Kidney glomerular epithelial cell (primary cell): ENCODE results near the gene RNF19B.
A peak's percentile ranks its signal among the peaks of the same experiment; 100 is the strongest.
"Not testable (repeated sequence)": the region's sequence is repeated elsewhere in the genome, so short reads cannot be mapped to it uniquely, and the experiment has no call there.

Experiments used
- DNase-seq: peaks from one replicate; lab custom pipeline; 2025; lab: John Stamatoyannopoulos, UW

RNF19B gene

GRCh38 chr1:32964461-32965250 lies at the start of gene RNF19B:
Gene RNF19B, minus strand, starts transcription at chr1:32964809. Its CDS starts 124 bp downstream, at chr1:32964685.
- peak; percentile 92 for DNase-seq

- DNase-seq = no peak
Observed at GRCh38 chr1:33013791-33014190, 49.2 kb upstream of the RNF19B start.

- no peak for DNase-seq
Observed at GRCh38 chr1:33012165-33012564, 47.6 kb upstream of the RNF19B start.

- DNase-seq = no peak
Observed at GRCh38 chr1:33010932-33011731, 46.5 kb upstream of the RNF19B start.

GRCh38 chr1:33009561-33009960 lies 45.0 kb upstream of the RNF19B start:
- DNase-seq = no peak

GRCh38 chr1:33008051-33008914 lies 43.7 kb upstream of the RNF19B start:
- DNase-seq = no peak

GRCh38 chr1:33007190-33008050 lies 42.8 kb upstream of the RNF19B start:
- peak; percentile 63 for DNase-seq

GRCh38 chr1:33005838-33006421 lies 41.3 kb upstream of the RNF19B start:
- DNase-seq = no peak

- no peak for DNase-seq
Observed at GRCh38 chr1:33005117-33005837, 40.7 kb upstream of the RNF19B start.

GRCh38 chr1:33004613-33005012 lies 40.0 kb upstream of the RNF19B start:
- DNase-seq = no peak

GRCh38 chr1:33003657-33004056 lies 39.0 kb upstream of the RNF19B start:
- DNase-seq = no peak

- no peak for DNase-seq
Observed at GRCh38 chr1:33002006-33002405, 37.4 kb upstream of the RNF19B start.

- no peak for DNase-seq
Observed at GRCh38 chr1:33001282-33001681, 36.7 kb upstream of the RNF19B start.

GRCh38 chr1:33000427-33001026 lies 35.9 kb upstream of the RNF19B start:
- DNase-seq = no peak

GRCh38 chr1:32998997-32999396 lies 34.4 kb upstream of the RNF19B start:
- no peak for DNase-seq

- no peak for DNase-seq
Observed at GRCh38 chr1:32998064-32998463, 33.5 kb upstream of the RNF19B start.

GRCh38 chr1:32997381-32997891 lies 32.8 kb upstream of the RNF19B start:
- peak; percentile 68 for DNase-seq

GRCh38 chr1:32993324-32993636 lies 28.7 kb upstream of the RNF19B start:
- not testable (repeated sequence) for DNase-seq

- DNase-seq = peak; percentile 87
Observed at GRCh38 chr1:32992489-32993323, 28.1 kb upstream of the RNF19B start.
